SK-N-SH treated with all-trans-retinoic acid at 6 μM for 48 hours (cell line): ENCODE measurements around the gene AFM.

Experiments used
- ATAC-seq: fragments of 200-7000 bp; cut with Tn5 transposase; 3 replicates; pipeline ENCODE4 v1.9.1; 2020; ENCODE audit warnings: mild to moderate bottlenecking, moderate library complexity
- ARNTL ChIP-seq: fragments of 450-650 bp; formaldehyde crosslinking; IDR thresholded peaks from 2 replicates; pipeline ENCODE4 v1.5.0; 2020; ENCODE audit warnings: low read depth, mild to moderate bottlenecking, moderate library complexity, borderline replicate concordance
- BACH2 ChIP-seq: fragments of 250-450 bp; sonication (Bioruptor Pico); IDR thresholded peaks from 2 replicates; pipeline ENCODE4 v1.9.0; 2021; ENCODE audit warnings: mild to moderate bottlenecking, borderline replicate concordance
- CREB5 ChIP-seq: fragments of 250-450 bp; sonication (Bioruptor Pico); IDR thresholded peaks from 2 replicates; pipeline ENCODE4 v1.5.1; 2020; ENCODE audit warnings: low read depth, mild to moderate bottlenecking, moderate library complexity
- CSDC2 ChIP-seq: fragments of 250-450 bp; sonication (Bioruptor Pico); IDR thresholded peaks from 2 replicates; pipeline ENCODE4 v1.5.0; 2020; ENCODE audit warnings: mild to moderate bottlenecking, moderate library complexity
- CSRNP3 ChIP-seq: fragments of 250-450 bp; sonication (Bioruptor Pico); IDR thresholded peaks from 2 replicates; pipeline ENCODE4 v1.5.1; 2021; ENCODE audit warnings: mild to moderate bottlenecking, moderate library complexity
- ESRRG ChIP-seq: fragments of 250-450 bp; sonication (Bioruptor Pico); IDR thresholded peaks from 2 replicates; pipeline ENCODE4 v1.6.1; 2021; ENCODE audit warnings: mild to moderate bottlenecking
- GLIS3 ChIP-seq: fragments of 250-450 bp; sonication (Bioruptor Pico); IDR thresholded peaks from 2 replicates; pipeline ENCODE4 v1.5.0; 2020; ENCODE audit warnings: mild to moderate bottlenecking, moderate library complexity
- OSR1 ChIP-seq: fragments of 250-450 bp; sonication (Bioruptor Pico); IDR thresholded peaks from 2 replicates; pipeline ENCODE4 v1.8.0; 2022; ENCODE audit warnings: moderate library complexity, mild to moderate bottlenecking, inconsistent platforms
- PATZ1 ChIP-seq: fragments of 250-450 bp; sonication (Bioruptor Pico); IDR thresholded peaks from 2 replicates; pipeline ENCODE4 v1.8.0; 2020; ENCODE audit warnings: mild to moderate bottlenecking, moderate library complexity, borderline replicate concordance
- POU6F1 ChIP-seq: fragments of 250-450 bp; sonication (Bioruptor Pico); IDR thresholded peaks from 2 replicates; pipeline ENCODE4 v1.8.0; 2021; ENCODE audit warnings: low read depth, mild to moderate bottlenecking, moderate library complexity, borderline replicate concordance
- PPARA ChIP-seq: fragments of 250-450 bp; sonication (Bioruptor Pico); IDR thresholded peaks from 2 replicates; pipeline ENCODE4 v1.5.0; 2020; ENCODE audit warnings: mild to moderate bottlenecking, borderline replicate concordance
- RARB ChIP-seq: fragments of 250-450 bp; sonication (Bioruptor Pico); IDR thresholded peaks from 2 replicates; pipeline ENCODE4 v1.8.0; 2021; ENCODE audit warnings: mild to moderate bottlenecking, moderate library complexity
- SNAI2 ChIP-seq: fragments of 250-450 bp; sonication (Bioruptor Pico); IDR thresholded peaks from 2 replicates; pipeline ENCODE4 v1.5.0; 2020; ENCODE audit warnings: mild to moderate bottlenecking, moderate library complexity
- TCF4 ChIP-seq: fragments of 250-450 bp; sonication (Bioruptor Pico); IDR thresholded peaks from 2 replicates; pipeline ENCODE4 v1.8.0; 2021; ENCODE audit warnings: mild to moderate bottlenecking, moderate library complexity, borderline replicate concordance
- TOX ChIP-seq: fragments of 250-450 bp; sonication (Bioruptor Pico); IDR thresholded peaks from 2 replicates; pipeline ENCODE4 v1.8.0; 2021; ENCODE audit warnings: mild to moderate bottlenecking, moderate library complexity, borderline replicate concordance
- TSHZ2 ChIP-seq: fragments of 250-450 bp; sonication (Bioruptor Pico); IDR thresholded peaks from 2 replicates; pipeline ENCODE4 v1.5.0; 2020; ENCODE audit warnings: mild to moderate bottlenecking, moderate library complexity
- ZFP30 ChIP-seq: fragments of 450-650 bp; formaldehyde crosslinking; IDR thresholded peaks from 2 replicates; pipeline ENCODE4 v1.5.0; 2022; ENCODE audit warnings: mild to moderate bottlenecking, moderate library complexity
- ZNF565 ChIP-seq: fragments of 450-650 bp; formaldehyde crosslinking; conservative IDR thresholded peaks from 2 replicates; pipeline ENCODE4 v1.5.0; 2020; ENCODE audit warnings: low read depth, mild to moderate bottlenecking, moderate library complexity
- ZNF70 ChIP-seq: fragments of 450-650 bp; formaldehyde crosslinking; IDR thresholded peaks from 2 replicates; pipeline ENCODE4 v1.5.0; 2020; ENCODE audit warnings: mild to moderate bottlenecking, moderate library complexity
- ZNF8 ChIP-seq: fragments of 450-650 bp; formaldehyde crosslinking; IDR thresholded peaks from 2 replicates; pipeline ENCODE4 v1.5.0; 2020; ENCODE audit warnings: mild to moderate bottlenecking, moderate library complexity

AFM gene

GRCh38 chr4:73501664-73502265, 20.2 kb downstream of the AFM start:
- ATAC-seq, result no peak
- TF ChIP-seq BACH2 (CRISPR knock-in tag) (no peak), ZNF70 (no peak), TCF4 (CRISPR knock-in tag) (no peak), CSDC2 (no peak)

GRCh38 chr4:73505567-73505966, 24.0 kb downstream of the AFM start:
- no peak for TF ChIP-seq OSR1
- no peak for TF ChIP-seq PPARA (CRISPR knock-in tag)
- TF ChIP-seq ZNF8 (CRISPR knock-in tag), result no peak
- TF ChIP-seq BACH2 (CRISPR knock-in tag), result no peak
- no peak for TF ChIP-seq ESRRG (CRISPR knock-in tag)
- TF ChIP-seq ZNF565 (CRISPR knock-in tag), result no peak
- no peak for TF ChIP-seq TOX (CRISPR knock-in tag)
- no peak for TF ChIP-seq CSRNP3
- TF ChIP-seq ZNF70, result no peak
- no peak for TF ChIP-seq TSHZ2
- TF ChIP-seq RARB (CRISPR knock-in tag), result no peak
- TF ChIP-seq CREB5 (CRISPR knock-in tag), result no peak
- TF ChIP-seq GLIS3 (CRISPR knock-in tag), result no peak
- TF ChIP-seq ZFP30 (CRISPR knock-in tag), result no peak
- TF ChIP-seq POU6F1 (CRISPR knock-in tag), result no peak
- TF ChIP-seq TCF4 (CRISPR knock-in tag), result no peak
- TF ChIP-seq PATZ1 (CRISPR knock-in tag), result no peak
- TF ChIP-seq SNAI2 (CRISPR knock-in tag), result no peak
- no peak for TF ChIP-seq ARNTL
- ATAC-seq, result no peak

- no peak for ATAC-seq
- TF ChIP-seq PATZ1 (CRISPR knock-in tag) (no peak), CSRNP3 (no peak), ZNF8 (CRISPR knock-in tag) (no peak), TSHZ2 (no peak), GLIS3 (CRISPR knock-in tag) (no peak), OSR1 (no peak), ARNTL (no peak), SNAI2 (CRISPR knock-in tag) (no peak), ESRRG (CRISPR knock-in tag) (no peak)
Observed at GRCh38 chr4:73507541-73507940, 26.0 kb downstream of the AFM start.
